ENCODE data around the gene FAM53A.

FAM53A gene

GRCh38 chr4:1612278-1613098 is 71.6 kb downstream of the FAM53A start:
- TF ChIP-seq CTCF (IDR thresholded peaks at IDR 0.05): no peak
- Histone ChIP-seq H3K9me3 (no peaks in the 10 kb centered on the region), H3K27me3 (no peaks in the 10 kb centered on the region), H3K27ac (no peak overlapping the region), H3K36me3 (no peaks in the 10 kb centered on the region), H3K4me3 (ENCODE audit: low read depth in 1 of 2, low read length in 1 of 2) (no peak overlapping the region), H3K4me1 (ENCODE audit: control insufficient read depth in 1 of 2, insufficient read depth in 1 of 2, low read depth in 1 of 2, low read length in 1 of 2) (no peaks in the 10 kb centered on the region)

- Histone ChIP-seq H3K9me3 (no peaks in the 10 kb centered on the region), H3K27ac (no peak overlapping the region), H3K4me1 (ENCODE audit: control insufficient read depth in 1 of 2, insufficient read depth in 1 of 2, low read depth in 1 of 2, low read length in 1 of 2) (no peaks in the 10 kb centered on the region), H3K4me3 (ENCODE audit: low read depth in 1 of 2, low read length in 1 of 2) (no peak overlapping the region), H3K27me3 (no peaks in the 10 kb centered on the region), H3K36me3 (no peaks in the 10 kb centered on the region)
- no peak for TF ChIP-seq CTCF (IDR thresholded peaks at IDR 0.05)
Measured at GRCh38 chr4:1611501-1611870, 72.6 kb downstream of the FAM53A start.

- Histone ChIP-seq H3K27ac (no peak overlapping the region), H3K36me3 (no peaks in the 10 kb centered on the region), H3K4me3 (ENCODE audit: low read depth in 1 of 2, low read length in 1 of 2) (no peak overlapping the region), H3K4me1 (ENCODE audit: control insufficient read depth in 1 of 2, insufficient read depth in 1 of 2, low read depth in 1 of 2, low read length in 1 of 2) (no peaks in the 10 kb centered on the region), H3K9me3 (no peaks in the 10 kb centered on the region), H3K27me3 (no peaks in the 10 kb centered on the region)
- no peak for TF ChIP-seq CTCF (IDR thresholded peaks at IDR 0.05)
Measured at GRCh38 chr4:1610791-1611500, 73.2 kb downstream of the FAM53A start.

GRCh38 chr4:1609901-1610790 is 74.0 kb downstream of the FAM53A start:
- no peak for TF ChIP-seq CTCF (IDR thresholded peaks at IDR 0.05)
- H3K27me3 ChIP-seq: no peaks in the 10 kb centered on the region
- no peaks in the 10 kb centered on the region for H3K36me3 ChIP-seq

GRCh38 chr4:1608821-1609500 is 75.2 kb downstream of the FAM53A start:
- H3K4me3 ChIP-seq (ENCODE audit: low read depth in 1 of 2, low read length in 1 of 2): no peak overlapping the region
- TF ChIP-seq CTCF (IDR thresholded peaks at IDR 0.05): no peak

More at GRCh38 chr4:1609901-1610790, 74.0 kb downstream of the FAM53A start:
- no peaks in the 10 kb centered on the region for H3K9me3 ChIP-seq
- no peaks in the 10 kb centered on the region for H3K4me1 ChIP-seq (ENCODE audit: control insufficient read depth in 1 of 2, insufficient read depth in 1 of 2, low read depth in 1 of 2, low read length in 1 of 2)
- H3K27ac ChIP-seq: no peak overlapping the region
- H3K4me3 ChIP-seq (ENCODE audit: low read depth in 1 of 2, low read length in 1 of 2): no peak overlapping the region

More at GRCh38 chr4:1608821-1609500, 75.2 kb downstream of the FAM53A start:
- H3K36me3 ChIP-seq: no peaks in the 10 kb centered on the region
- H3K27ac ChIP-seq: no peak overlapping the region
- no peaks in the 10 kb centered on the region for H3K9me3 ChIP-seq
- H3K27me3 ChIP-seq: peaks cover 8% of the 10 kb centered on the region
- H3K4me1 ChIP-seq (ENCODE audit: control insufficient read depth in 1 of 2, insufficient read depth in 1 of 2, low read depth in 1 of 2, low read length in 1 of 2): no peaks in the 10 kb centered on the region
